Midbrain (tissue), 1 donor: ENCODE data around the gene SYMPK.
"Not testable (repeated sequence)": the region's sequence is repeated elsewhere in the genome, so short reads cannot be mapped to it uniquely, and the experiment has no call there.

Source experiments
- DNase-seq: peaks from one replicate; lab custom pipeline; 2025; lab: John Stamatoyannopoulos, UW

SYMPK gene

GRCh38 chr19:45862564-45863334, at the start of gene SYMPK:
Gene SYMPK, minus strand, starts transcription at chr19:45863147. Its CDS starts 8,652 bp downstream, at chr19:45854495.
- peak; percentile 99 for DNase-seq

GRCh38 chr19:45911291-45911690, 48.3 kb upstream of the SYMPK start:
- DNase-seq = no peak

- no peak for DNase-seq
Observed at GRCh38 chr19:45908956-45909355, 46.0 kb upstream of the SYMPK start.

GRCh38 chr19:45906221-45906620, 43.3 kb upstream of the SYMPK start:
- DNase-seq = no peak

- no peak for DNase-seq
Observed at GRCh38 chr19:45905011-45905410, 42.1 kb upstream of the SYMPK start.

GRCh38 chr19:45902651-45903625, 40.0 kb upstream of the SYMPK start:
- DNase-seq = peak; percentile 99

- no peak for DNase-seq
Observed at GRCh38 chr19:45901912-45902650, 39.1 kb upstream of the SYMPK start, which contains the start of gene MYPOP. Gene MYPOP, minus strand, starts transcription at chr19:45902613. Its CDS starts 840 bp downstream, at chr19:45901773.

- no peak for DNase-seq
Observed at GRCh38 chr19:45901432-45901911, 38.5 kb upstream of the SYMPK start.

GRCh38 chr19:45900738-45901431, 37.9 kb upstream of the SYMPK start:
- DNase-seq = no peak

- no peak for DNase-seq
Observed at GRCh38 chr19:45899919-45900589, 37.1 kb upstream of the SYMPK start.

GRCh38 chr19:45899253-45899652, 36.3 kb upstream of the SYMPK start:
- DNase-seq = no peak

- DNase-seq = no peak
Observed at GRCh38 chr19:45897261-45897812, 34.4 kb upstream of the SYMPK start.

- not testable (repeated sequence) for DNase-seq
Observed at GRCh38 chr19:45895983-45896599, 33.1 kb upstream of the SYMPK start.

GRCh38 chr19:45895519-45895972, 32.6 kb upstream of the SYMPK start:
- no peak for DNase-seq

- no peak for DNase-seq
Observed at GRCh38 chr19:45890877-45891276, 27.9 kb upstream of the SYMPK start.

GRCh38 chr19:45889210-45889885, 26.4 kb upstream of the SYMPK start:
- DNase-seq = no peak

- DNase-seq = no peak
Observed at GRCh38 chr19:45887200-45887710, 24.3 kb upstream of the SYMPK start.

- peak; percentile 95 for DNase-seq
Observed at GRCh38 chr19:45886427-45887199, 23.7 kb upstream of the SYMPK start.
